IMR-90 (cell line): Measurements from ENCODE around the gene SDHB. TPM values are rescaled to one million over a fixed set of nuclear protein-coding genes. Genes with fewer than 3 reads are reported as not detected.

Experiments
- ATAC-seq: fragments of 200-7000 bp; cut with Tn5 transposase; 2 replicates; pipeline ENCODE4 v1.9.1; 2020; ENCODE audit warnings: low read depth, mild to moderate bottlenecking, moderate library complexity
- BruUV-seq: library from RNA; stranded (reverse); fragments of 400-500 nt; replicated peaks from 2 replicates; lab custom pipeline; 2021; lab: Mats Ljungman, UMichigan
- CTCF ChIA-PET: fragments of 300-600 bp; formaldehyde crosslinking; extraction: SDS; loops from one replicate; lab custom pipeline; 2021; ENCODE audit warnings: antibody characterized with exemption; lab: Yijun Ruan, JAX
- POLR2A ChIA-PET: fragments of 300-600 bp; sonication (Branson Sonifier 250); formaldehyde crosslinking; loops from one replicate; lab custom pipeline; 2022; ENCODE audit warnings: antibody characterized with exemption; ENCODE audit not compliant: unreplicated experiment; lab: Charles Lee
- DNase-seq: peaks from one replicate; pipeline ENCODE4 v3.0.0; 2013
- H2AFZ ChIP-seq: replicated peaks from 2 replicates; pipeline ENCODE3; 2013; ENCODE audit warnings: low read length, mild to moderate bottlenecking; ENCODE audit not compliant: poor library complexity
- H2AK5ac ChIP-seq: 2 replicates; pipeline ENCODE4 v1.6.1; 2013; ENCODE audit warnings: low read depth, low read length, inconsistent platforms
- H2AK9ac ChIP-seq: replicated peaks from 2 replicates; pipeline ENCODE3; 2013; ENCODE audit warnings: mild to moderate bottlenecking, low read depth, low read length, moderate library complexity; ENCODE audit not compliant: poor library complexity
- H2BK120ac ChIP-seq: 2 replicates; pipeline ENCODE4 v1.6.1; 2013; ENCODE audit warnings: low read depth, low read length, inconsistent platforms
- H2BK15ac ChIP-seq: 3 replicates; pipeline ENCODE4 v1.6.1; 2013; ENCODE audit warnings: low read depth, low read length, inconsistent platforms
- H2BK20ac ChIP-seq: 2 replicates; pipeline ENCODE4 v1.6.1; 2013; ENCODE audit warnings: low read depth, mild to moderate bottlenecking, inconsistent platforms, low read length, moderate library complexity
- H2BK5ac ChIP-seq: 2 replicates; pipeline ENCODE4 v1.6.1; 2013; ENCODE audit warnings: mild to moderate bottlenecking, low read depth, low read length, inconsistent platforms; ENCODE audit not compliant: poor library complexity, severe bottlenecking
- H3K14ac ChIP-seq: replicated peaks from 2 replicates; pipeline ENCODE4 v1.6.1; 2013; ENCODE audit warnings: low read depth, low read length, inconsistent platforms
- H3K18ac ChIP-seq: 2 replicates; pipeline ENCODE4 v1.6.1; 2013; ENCODE audit warnings: low read depth, low read length, control low read depth
- H3K23ac ChIP-seq: 2 replicates; pipeline ENCODE4 v1.6.1; 2013; ENCODE audit warnings: low read depth, low read length, inconsistent platforms
- H3K27ac ChIP-seq: 2 replicates; pipeline ENCODE4 v1.5.1; 2013; ENCODE audit warnings: mild to moderate bottlenecking, control low read depth, low read length; ENCODE audit not compliant: insufficient read depth
- H3K27me3 ChIP-seq: 2 replicates; pipeline ENCODE4 v1.6.1; 2013; ENCODE audit warnings: low read length; ENCODE audit not compliant: control insufficient read depth, insufficient read depth
- H3K36me3 ChIP-seq: 2 replicates; pipeline ENCODE4 v1.6.1; 2013; ENCODE audit warnings: low read length, mixed read lengths; ENCODE audit not compliant: control insufficient read depth, insufficient read depth
- H3K4ac ChIP-seq: 2 replicates; pipeline ENCODE4 v1.6.1; 2013; ENCODE audit warnings: low read depth, low read length, inconsistent platforms
- H3K4me1 ChIP-seq: 2 replicates; pipeline ENCODE4 v1.6.1; 2013; ENCODE audit warnings: low read length, mixed read lengths; ENCODE audit not compliant: control insufficient read depth, insufficient read depth
- H3K4me2 ChIP-seq: 2 replicates; pipeline ENCODE4 v1.6.1; 2013; ENCODE audit warnings: low read depth, mild to moderate bottlenecking, control low read depth, low read length, moderate library complexity
- H3K4me3 ChIP-seq: 2 replicates; pipeline ENCODE4 v1.5.1; 2013; ENCODE audit warnings: low read depth, mild to moderate bottlenecking, control low read depth, low read length, moderate library complexity; ENCODE audit not compliant: insufficient read depth
- H3K56ac ChIP-seq: 2 replicates; pipeline ENCODE4 v1.6.1; 2013; ENCODE audit warnings: low read length, inconsistent platforms; ENCODE audit not compliant: insufficient read depth; ENCODE audit errors: extremely low read depth
- H3K79me1 ChIP-seq, 2 experiments: 2 replicates each; pipeline ENCODE4 v1.6.1; 2013; ENCODE audit warnings: low read length in 2 of 2, inconsistent platforms in 1 of 2, low read depth in 1 of 2
- H3K9ac ChIP-seq: 2 replicates; pipeline ENCODE4 v1.6.1; 2013; ENCODE audit warnings: low read depth, low read length, control low read depth
- H3K9me1 ChIP-seq: 2 replicates; pipeline ENCODE4 v1.6.1; 2013; ENCODE audit warnings: low read length, inconsistent platforms; ENCODE audit not compliant: insufficient read depth
- H3K9me3 ChIP-seq: 2 replicates; pipeline ENCODE4 v1.6.1; 2013; ENCODE audit warnings: low read length; ENCODE audit not compliant: control insufficient read depth, insufficient read depth
- H4K20me1 ChIP-seq: 2 replicates; pipeline ENCODE4 v1.6.1; 2013; ENCODE audit warnings: low read length, inconsistent platforms; ENCODE audit not compliant: insufficient read depth
- H4K5ac ChIP-seq: 2 replicates; pipeline ENCODE4 v1.6.1; 2013; ENCODE audit warnings: mild to moderate bottlenecking, low read depth, low read length, control low read depth
- H4K8ac ChIP-seq, 2 experiments: 2 replicates each; pipeline ENCODE4 v1.6.1; 2013; ENCODE audit warnings: low read depth in 2 of 2, low read length in 2 of 2, control low read depth in 1 of 2, inconsistent platforms in 1 of 2
- H4K91ac ChIP-seq: 2 replicates; pipeline ENCODE4 v1.6.1; 2013; ENCODE audit warnings: low read depth, low read length, inconsistent platforms; ENCODE audit not compliant: insufficient read depth
- BHLHE40 ChIP-seq: fragments of 150-350 bp; IDR thresholded peaks from 2 replicates; pipeline ENCODE4 v1.6.1; 2016; ENCODE audit warnings: mild to moderate bottlenecking, low read depth, low read length
- CEBPB ChIP-seq: IDR thresholded peaks from 2 replicates; pipeline ENCODE4 v1.6.1; 2012; ENCODE audit warnings: low read depth, low read length, improper control_type of control experiment
- CHD1 ChIP-seq: IDR thresholded peaks from 2 replicates; pipeline ENCODE4 v1.6.1; 2012; ENCODE audit warnings: low read depth, low read length, improper control_type of control experiment
- CTCF ChIP-seq: conservative IDR thresholded peaks from 2 replicates; pipeline ENCODE4 v1.5.1; 2012; ENCODE audit warnings: mild to moderate bottlenecking, low read depth, low read length, improper control_type of control experiment
- ELK1 ChIP-seq: fragments of 150-350 bp; IDR thresholded peaks from 2 replicates; pipeline ENCODE4 v1.6.1; 2016; ENCODE audit warnings: low read depth, mild to moderate bottlenecking, low read length, moderate library complexity, borderline replicate concordance
- FOS ChIP-seq: fragments of 150-350 bp; IDR thresholded peaks from 2 replicates; pipeline ENCODE4 v1.6.1; 2016; ENCODE audit warnings: low read depth, low read length
- MAFK ChIP-seq: IDR thresholded peaks from 2 replicates; pipeline ENCODE4 v1.6.1; 2012; ENCODE audit warnings: low read depth, low read length, improper control_type of control experiment
- MXI1 ChIP-seq: IDR thresholded peaks from 2 replicates; pipeline ENCODE4 v1.6.1; 2012; ENCODE audit warnings: low read depth, mild to moderate bottlenecking, low read length, moderate library complexity, borderline replicate concordance
- NFE2L2 ChIP-seq: fragments of 150-350 bp; IDR thresholded peaks from 2 replicates; pipeline ENCODE4 v1.6.1; 2016; ENCODE audit warnings: low read depth, mild to moderate bottlenecking, low read length
- POLR2A ChIP-seq: IDR thresholded peaks from 2 replicates; pipeline ENCODE4 v1.6.1; 2012; ENCODE audit warnings: mild to moderate bottlenecking, low read depth, low read length
- RAD21 ChIP-seq: IDR thresholded peaks from 2 replicates; pipeline ENCODE4 v1.6.1; 2012; ENCODE audit warnings: low read length, improper control_type of control experiment
- RCOR1 ChIP-seq: IDR thresholded peaks from 2 replicates; pipeline ENCODE4 v1.6.1; 2012; ENCODE audit warnings: mild to moderate bottlenecking, low read length, improper control_type of control experiment; ENCODE audit not compliant: insufficient replicate concordance
- RFX5 ChIP-seq: IDR thresholded peaks from 2 replicates; pipeline ENCODE4 v1.8.0; 2012; ENCODE audit warnings: low read depth, mild to moderate bottlenecking, low read length, moderate library complexity
- SMC3 ChIP-seq: fragments of 150-350 bp; IDR thresholded peaks from 2 replicates; pipeline ENCODE4 v1.6.1; 2016; ENCODE audit warnings: low read depth, mild to moderate bottlenecking, antibody characterized with exemption, low read length, moderate library complexity
- USF2 ChIP-seq: fragments of 150-350 bp; IDR thresholded peaks from 2 replicates; pipeline ENCODE4 v1.6.1; 2017; ENCODE audit warnings: mild to moderate bottlenecking, antibody characterized with exemption, low read length, low read depth
- WGBS, 2 experiments: methylation state at CpG; one replicate each; pipeline versions ENCODE4 v1.1.5 to v1.1.7; 2013; ENCODE audit warnings: missing lambda C conversion rate in 2 of 2; ENCODE audit not compliant: insufficient read length in 1 of 2; ENCODE audit errors: extremely low coverage in 2 of 2; 5-methylcytosine and 5-hydroxymethylcytosine counted together
- dilution Hi-C: fragments of 300-500 bp; cut with HindIII; formaldehyde crosslinking; loops from one replicate; pipeline ENCODE4 v1.14.3; 2018; ENCODE audit warnings: low sequenced_read_pairs; ENCODE audit not compliant: unreplicated experiment
- in situ Hi-C: fragments of 300-500 bp; cut with MboI; formaldehyde crosslinking; loops from 3 replicates; pipeline ENCODE4 v1.14.3; 2019; ENCODE audit warnings: low sequenced_read_pairs, inconsistent platforms, mixed read lengths
- intact Hi-C: fragments of 100-400 bp; cut with micrococcal nuclease; formaldehyde crosslinking; loops from 2 replicates; pipeline ENCODE4 v1.10.0; 2022
- polyA plus RNA-seq, 3 experiments: library from polyadenylated mRNA; depleted of rRNA; stranded (reverse); fragments of >200 nt; gene quantifications; 2 replicates each; pipeline ENCODE4 v1.2.3, GENCODE V29; 2012; ENCODE audit warnings: low replicate concordance in 1 of 3
- total RNA-seq: library from RNA; depleted of rRNA; stranded (reverse); fragments of >200 nt; gene quantifications from 2 replicates; pipeline ENCODE4 v1.2.3, GENCODE V29; 2012

The SDHB gene
- total and polyA plus RNA-seq, 2 of the 4 experiments (the other 2 are of a cell fraction), result 122 to 206 TPM

GRCh38 chr1:17011092-17011438 lies 42.8 kb downstream of the SDHB start:
- Histone ChIP-seq H2AFZ (peak overlapping the region; percentile 99), H3K18ac (no peak overlapping the region), H3K4me1 (peaks cover 8% of the 10 kb centered on the region), H3K79me1 (peaks cover 7 to 14% of the 10 kb centered on the region in 2 experiments; a peak in 3 of 4 replicates), H3K27me3 (no peaks in the 10 kb centered on the region), H3K4me2 (peak overlapping the region; percentile 87), H4K20me1 (peaks cover 13% of the 10 kb centered on the region; the same call in 1 of the 2 replicates), H3K56ac (no peak overlapping the region), H4K91ac (no peak overlapping the region), H3K9ac (peak overlapping the region; percentile 26; the same call in 1 of the 2 replicates), H2AK9ac (peak overlapping the region; percentile 85), H3K9me3 (no peaks in the 10 kb centered on the region), H3K9me1 (peaks cover 3% of the 10 kb centered on the region; the same call in 1 of the 2 replicates), H2BK120ac (no peak overlapping the region), H4K8ac (no peak overlapping the region), H3K4me3 (peak overlapping the region; percentile 91), H4K5ac (no peak overlapping the region), H3K36me3 (no peaks in the 10 kb centered on the region), H2AK5ac (peak overlapping the region; percentile 57), H2BK20ac (no peak overlapping the region), H3K4ac (peak overlapping the region; percentile 56; the same call in 1 of the 2 replicates), H2BK15ac (no peak overlapping the region), H2BK5ac (no peak overlapping the region), H3K14ac (no peak overlapping the region; the same call in none of the 2 replicates), H3K27ac (no peak overlapping the region; the same call in 1 of the 2 replicates), H3K23ac (peak overlapping the region; percentile 91)
- in situ Hi-C loops (no loop called here), dilution Hi-C loops (no loop called here), intact Hi-C loops (no loop called here)
- POLR2A ChIA-PET, result no interaction called here
- ATAC-seq (no peak), DNase-seq (no peak)
- no peak for TF ChIP-seq CTCF
- TF ChIP-seq MAFK, result no peak
- no peak for TF ChIP-seq CEBPB
- no peak for TF ChIP-seq RCOR1
- TF ChIP-seq BHLHE40, result no peak
- no peak for TF ChIP-seq CHD1
- TF ChIP-seq MXI1, result no peak
- no peak for TF ChIP-seq POLR2A
- no peak for TF ChIP-seq SMC3
- TF ChIP-seq RAD21, result no peak
- TF ChIP-seq FOS, result no peak
- TF ChIP-seq RFX5, result no peak
- no peak for TF ChIP-seq NFE2L2
- TF ChIP-seq ELK1, result no peak
- TF ChIP-seq USF2, result no peak
- no CpG with 5 or more reads among the region's 15 CpGs for WGBS, 2 experiments
- CTCF ChIA-PET, result no interaction called here
- BruUV-seq, result no TSS peak
